HK-2 (cell line): ENCODE measurements around the gene TRIP10.
"Not testable (repeated sequence)": the region's sequence is repeated elsewhere in the genome, so short reads cannot be mapped to it uniquely, and the experiment has no call there.

Source experiments
- DNase-seq: peaks from one replicate; pipeline ENCODE4 v3.0.0-alpha.2; 2018; ENCODE audit not compliant: unreplicated experiment

TRIP10 gene

DNA sequence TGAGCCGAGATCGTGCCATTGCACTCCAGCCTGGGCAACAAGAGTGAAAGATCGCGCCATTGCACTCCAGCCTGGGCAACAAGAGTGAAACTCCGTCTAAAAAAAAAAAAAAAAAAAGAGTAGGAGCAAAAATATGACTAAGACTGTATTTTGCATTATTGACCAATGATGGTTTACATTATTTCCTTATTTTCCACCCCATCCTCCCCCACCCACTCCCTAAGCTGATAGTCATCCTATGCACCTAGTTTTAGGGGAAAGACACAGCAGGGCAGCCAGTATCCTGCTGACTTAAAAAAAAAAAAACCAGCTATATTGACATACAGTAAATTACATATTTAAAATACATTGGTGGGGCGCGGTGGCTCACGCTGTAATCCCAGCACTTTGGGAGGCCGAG is 58.2 kb downstream of the TRIP10 start:
- no peak for DNase-seq

DNA sequence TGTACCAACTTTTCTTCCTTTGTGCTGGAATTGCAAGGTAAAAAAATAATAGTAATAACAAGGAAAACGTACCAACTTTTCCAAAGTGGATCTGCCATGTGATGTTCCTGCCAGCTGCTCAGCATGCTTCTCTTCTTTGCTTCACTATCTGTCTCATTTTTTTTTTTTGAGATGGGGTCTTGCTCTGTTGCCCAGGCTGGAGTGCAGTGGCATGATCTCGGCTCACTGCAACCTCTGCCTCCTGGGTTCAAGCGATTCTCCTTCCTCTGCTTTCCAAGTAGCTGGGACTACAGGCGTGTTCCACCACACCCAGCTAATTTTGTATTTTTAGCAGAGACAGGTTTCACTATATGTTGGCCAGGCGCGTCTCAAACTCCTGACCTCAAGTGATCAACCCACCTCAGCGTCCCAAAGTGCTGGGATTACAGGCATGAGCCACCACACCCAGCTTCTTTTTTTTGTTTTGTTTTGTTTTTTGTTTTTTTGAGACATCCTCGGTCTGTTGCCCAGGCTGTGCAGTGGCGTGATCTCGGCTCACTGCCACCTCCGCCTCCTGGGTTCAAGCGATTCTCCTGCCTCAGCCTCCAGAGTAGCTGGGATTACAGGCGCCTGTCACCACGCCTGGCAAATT is 60.8 kb downstream of the TRIP10 start:
- not testable (repeated sequence) for DNase-seq

DNA sequence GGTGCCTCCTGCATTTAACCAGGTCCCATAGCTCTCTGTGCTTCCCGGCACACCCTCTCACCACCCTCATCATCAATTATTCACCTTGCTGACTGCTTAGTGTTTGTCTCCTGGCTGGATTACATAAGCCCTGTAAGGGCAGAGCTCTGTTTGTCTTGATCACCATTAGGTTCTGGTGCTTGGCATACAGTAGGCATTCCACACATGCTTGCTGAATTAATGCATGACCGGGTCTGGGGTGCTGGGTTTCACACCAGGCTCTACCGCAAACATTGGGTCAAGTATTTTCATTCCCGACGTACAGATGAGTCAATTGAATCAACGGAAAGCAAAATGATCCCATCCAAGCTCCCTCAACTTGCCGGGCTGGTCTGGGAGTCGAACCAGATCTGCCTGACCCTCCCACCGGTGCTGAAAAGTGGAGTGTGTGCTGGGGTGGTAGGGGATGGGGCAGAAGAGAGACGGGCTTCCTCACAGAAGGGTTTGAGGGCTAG is 61.6 kb downstream of the TRIP10 start:
- DNase-seq, result peak; percentile 88
